Activated T-helper 2 cell treated with anti-CD3 and anti-CD28 coated beads, Interferon-gamma antibody, Interleukin-2, Interleukin-4, amounts not matched to agents 10 μg/mL and 5 μg/mL and 100 μg/mL, durations not matched to agents 14 hours and 24 hours and 36 hours (primary cell): Measurements from ENCODE around the gene GYG1. TPM values are rescaled to one million over a fixed set of nuclear protein-coding genes. Genes with fewer than 3 reads are reported as not detected.
"Not testable (repeated sequence)": the region's sequence is repeated elsewhere in the genome, so short reads cannot be mapped to it uniquely, and the experiment has no call there.

ENCODE experiments used
- DNase-seq: peaks from one replicate; pipeline ENCODE4 v3.0.0; 2021; ENCODE audit warnings: low spot score
- H3K27ac Mint-ChIP-seq: one replicate; pipeline ENCODE4 v1.8.0; 2021; ENCODE audit warnings: mixed read lengths
- H3K27me3 Mint-ChIP-seq: one replicate; pipeline ENCODE4 v1.8.0; 2021; ENCODE audit warnings: low read depth, mixed read lengths
- H3K36me3 Mint-ChIP-seq: one replicate; pipeline ENCODE4 v1.8.0; 2021; ENCODE audit warnings: low read depth, mixed read lengths
- H3K4me1 Mint-ChIP-seq: one replicate; pipeline ENCODE4 v1.8.0; 2021; ENCODE audit warnings: low read depth, mixed read lengths
- H3K4me3 Mint-ChIP-seq: one replicate; pipeline ENCODE4 v1.8.0; 2021; ENCODE audit warnings: low read depth, mild to moderate bottlenecking, moderate library complexity, mixed read lengths
- H3K9me3 Mint-ChIP-seq: one replicate; pipeline ENCODE4 v1.8.0; 2021; ENCODE audit warnings: mixed read lengths
- intact Hi-C: fragments of 100-400 bp; cut with micrococcal nuclease; formaldehyde crosslinking; loops from one replicate; pipeline ENCODE4 v1.15.1; 2023
- total RNA-seq: library from RNA; stranded (reverse); gene quantifications from 2 replicates; pipeline ENCODE4 v1.2.3, GENCODE V29; 2022

The GYG1 gene
- total RNA-seq, 1 donor from 2014 or later: 25.2 TPM

DNA sequence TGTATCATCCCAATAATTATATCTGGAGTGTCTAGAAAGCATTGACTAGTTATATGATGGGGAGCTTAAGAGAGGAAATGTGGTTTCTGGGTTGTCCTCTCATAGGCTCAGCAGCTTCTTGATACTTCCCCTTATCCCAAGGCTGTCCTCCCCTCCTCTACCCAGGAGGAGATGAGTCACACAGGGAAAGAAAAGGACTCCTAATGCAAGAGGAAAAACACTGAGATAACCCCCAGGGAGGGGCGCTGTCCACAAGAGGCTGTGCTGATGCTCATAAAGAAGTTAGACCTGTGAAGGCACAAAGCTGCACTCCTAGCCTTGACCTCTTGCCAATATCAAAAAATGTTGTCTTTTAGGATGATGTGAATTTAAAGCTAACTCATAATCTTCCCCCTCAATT, 28.8 kb upstream of the GYG1 start:
- Mint-ChIP-seq H3K27me3 (peaks cover 32% of the 10 kb centered on the region), H3K27ac (no peak overlapping the region), H3K36me3 (no peaks in the 10 kb centered on the region), H3K4me1 (peaks cover 3% of the 10 kb centered on the region), H3K4me3 (no peak overlapping the region), H3K9me3 (no peaks in the 10 kb centered on the region)
- intact Hi-C loops: no loop called here
- no peak for DNase-seq

DNA sequence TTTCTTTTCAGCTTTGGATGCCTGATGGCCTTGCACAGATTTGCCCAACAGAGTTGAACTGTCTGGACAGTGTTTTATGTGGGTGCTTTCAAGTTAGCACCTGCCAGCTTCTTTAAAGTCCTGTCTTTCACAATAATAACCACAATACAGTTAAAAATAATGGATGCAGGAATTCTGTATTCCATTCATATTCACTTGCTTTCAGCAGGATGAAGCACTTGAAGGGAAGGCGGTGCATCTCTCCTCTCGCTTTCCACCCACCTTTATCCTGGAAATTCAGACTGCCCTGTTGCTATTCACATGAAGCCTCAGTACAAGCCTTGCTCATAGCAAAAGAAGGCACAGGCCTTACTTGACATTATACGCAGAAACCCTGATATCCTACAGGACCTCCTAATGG, 26.5 kb upstream of the GYG1 start:
- no peaks in the 10 kb centered on the region for H3K4me1 Mint-ChIP-seq
- H3K4me3 Mint-ChIP-seq: no peak overlapping the region
- intact Hi-C loops: no loop called here
- DNase-seq: no peak
- no peaks in the 10 kb centered on the region for H3K36me3 Mint-ChIP-seq
- peaks cover 32% of the 10 kb centered on the region for H3K27me3 Mint-ChIP-seq
- H3K27ac Mint-ChIP-seq: no peak overlapping the region
- H3K9me3 Mint-ChIP-seq: no peaks in the 10 kb centered on the region

GRCh38 chr3:148968321-148968720, 23.0 kb upstream of the GYG1 start:
- no peak overlapping the region for H3K27ac Mint-ChIP-seq
- H3K9me3 Mint-ChIP-seq: no peaks in the 10 kb centered on the region
- H3K36me3 Mint-ChIP-seq: no peaks in the 10 kb centered on the region

DNA sequence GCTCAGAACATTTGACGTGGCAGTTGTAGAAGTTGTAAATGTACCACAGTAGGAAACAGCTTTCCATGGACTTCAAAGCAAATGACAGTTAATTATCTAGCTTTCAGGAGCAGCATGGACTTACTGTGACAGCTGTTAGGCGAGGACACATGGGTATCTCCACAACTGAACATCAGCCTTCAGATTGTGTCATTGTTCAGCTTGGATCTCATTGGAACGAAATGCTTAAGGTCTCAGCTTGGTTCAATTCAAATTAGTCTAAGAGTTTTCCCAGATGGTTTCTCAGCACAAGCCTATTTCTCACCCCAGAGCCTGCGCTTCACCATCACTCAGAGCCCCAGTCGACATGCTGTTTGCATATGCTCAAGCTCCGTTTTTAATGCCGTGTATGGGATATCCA, 21.1 kb upstream of the GYG1 start:
- Mint-ChIP-seq H3K27ac (no peak overlapping the region), H3K9me3 (no peaks in the 10 kb centered on the region), H3K4me3 (no peak overlapping the region), H3K36me3 (no peaks in the 10 kb centered on the region), H3K4me1 (peaks cover 6% of the 10 kb centered on the region), H3K27me3 (peaks cover 10% of the 10 kb centered on the region)
- intact Hi-C loops: no loop called here
- no peak for DNase-seq

More at GRCh38 chr3:148968321-148968720, 23.0 kb upstream of the GYG1 start:
- H3K4me1 Mint-ChIP-seq: no peaks in the 10 kb centered on the region
- H3K27me3 Mint-ChIP-seq: peaks cover 17% of the 10 kb centered on the region
- H3K4me3 Mint-ChIP-seq: no peak overlapping the region
- no peak for DNase-seq
- intact Hi-C loops: no loop called here

DNA sequence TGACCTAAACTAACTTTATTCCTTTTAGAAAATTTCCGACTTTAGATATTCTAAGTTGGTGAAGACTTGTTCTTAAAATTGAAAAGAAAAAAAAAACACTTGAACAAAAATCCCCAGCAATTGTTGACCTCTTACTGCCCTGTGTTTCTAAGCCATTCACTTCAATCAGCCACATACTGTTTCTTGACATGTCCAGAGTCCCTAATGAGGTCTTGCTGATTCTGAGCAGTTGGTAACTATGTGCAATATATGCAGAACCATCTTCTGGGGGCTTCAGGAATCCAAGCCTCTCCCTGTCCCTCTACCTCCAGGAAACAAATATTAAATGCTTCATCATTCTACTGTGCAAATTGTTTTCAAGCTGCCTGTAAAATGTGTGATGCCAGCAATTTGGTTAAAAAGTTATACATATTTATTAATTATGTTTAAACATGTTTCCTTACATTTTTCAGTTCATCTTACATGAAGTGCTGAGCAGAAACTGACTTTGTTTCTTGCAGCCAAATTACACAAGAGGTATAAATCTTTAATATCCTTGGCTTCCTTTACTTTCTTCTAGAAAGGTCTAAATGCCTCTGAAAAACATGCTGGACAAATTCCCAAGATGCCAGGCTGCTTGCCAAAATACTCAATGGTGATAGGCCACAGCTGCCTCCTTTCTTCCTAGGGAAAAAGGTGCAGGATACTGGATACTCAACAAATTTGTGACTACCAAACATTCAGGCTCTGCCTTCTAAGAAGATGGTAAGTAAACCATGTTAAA, 19.8 kb upstream of the GYG1 start:
- Mint-ChIP-seq H3K4me1 (peaks cover 6% of the 10 kb centered on the region), H3K9me3 (no peaks in the 10 kb centered on the region), H3K4me3 (no peak overlapping the region), H3K27ac (no peak overlapping the region), H3K27me3 (peaks cover 10% of the 10 kb centered on the region), H3K36me3 (no peaks in the 10 kb centered on the region)
- no peak for DNase-seq
- intact Hi-C loops: no loop called here

- peaks cover 6% of the 10 kb centered on the region for H3K4me1 Mint-ChIP-seq
- H3K36me3 Mint-ChIP-seq: no peaks in the 10 kb centered on the region
- peaks cover 3% of the 10 kb centered on the region for H3K9me3 Mint-ChIP-seq
- intact Hi-C loops: no loop called here
- peak overlapping the region; percentile 0 for H3K27ac Mint-ChIP-seq
- DNase-seq: no peak
- no peak overlapping the region for H3K4me3 Mint-ChIP-seq
- peaks cover 18% of the 10 kb centered on the region for H3K27me3 Mint-ChIP-seq
These were observed 16.6 kb upstream of the GYG1 start for GRCh38 chr3:148974726-148975125.

DNA sequence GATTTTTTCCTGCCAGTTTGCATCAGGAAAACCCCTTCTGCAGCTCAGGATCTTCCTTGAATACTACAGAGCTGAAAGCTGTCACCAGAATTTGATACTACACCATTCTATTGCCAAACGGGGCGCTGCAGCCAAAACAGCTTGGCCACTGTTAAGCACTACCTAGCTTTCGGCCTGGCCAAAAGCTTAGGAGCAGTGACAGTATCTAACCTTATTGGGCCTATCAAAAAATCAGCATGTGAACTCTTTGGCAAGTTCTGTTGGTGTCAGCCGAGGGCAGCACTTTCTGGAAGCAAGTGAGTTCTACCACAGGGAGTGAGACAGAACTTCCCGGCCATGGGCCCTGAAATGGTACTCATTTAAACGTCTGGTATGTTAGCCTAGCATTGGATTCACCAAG, 16.1 kb upstream of the GYG1 start:
- intact Hi-C loops: no loop called here
- no peak for DNase-seq
- Mint-ChIP-seq H3K27ac (no peak overlapping the region), H3K36me3 (no peaks in the 10 kb centered on the region), H3K27me3 (peaks cover 19% of the 10 kb centered on the region), H3K4me1 (peaks cover 6% of the 10 kb centered on the region), H3K4me3 (no peak overlapping the region), H3K9me3 (peaks cover 3% of the 10 kb centered on the region)

- DNase-seq: no peak
- Mint-ChIP-seq H3K27me3 (peaks cover 21% of the 10 kb centered on the region), H3K9me3 (peaks cover 3% of the 10 kb centered on the region), H3K4me1 (peaks cover 6% of the 10 kb centered on the region), H3K4me3 (no peak overlapping the region), H3K27ac (no peak overlapping the region), H3K36me3 (no peaks in the 10 kb centered on the region)
- intact Hi-C loops: no loop called here
These were observed 15.6 kb upstream of the GYG1 start for GRCh38 chr3:148975696-148976095.

- no peaks in the 10 kb centered on the region for H3K4me1 Mint-ChIP-seq
- H3K27me3 Mint-ChIP-seq: peaks cover 34% of the 10 kb centered on the region
- H3K4me3 Mint-ChIP-seq: no peak overlapping the region
- no peak for DNase-seq
- H3K36me3 Mint-ChIP-seq: no peaks in the 10 kb centered on the region
- peaks cover 3% of the 10 kb centered on the region for H3K9me3 Mint-ChIP-seq
- no peak overlapping the region for H3K27ac Mint-ChIP-seq
- intact Hi-C loops: no loop called here
These were observed 10.1 kb upstream of the GYG1 start for GRCh38 chr3:148981273-148981672.

DNA sequence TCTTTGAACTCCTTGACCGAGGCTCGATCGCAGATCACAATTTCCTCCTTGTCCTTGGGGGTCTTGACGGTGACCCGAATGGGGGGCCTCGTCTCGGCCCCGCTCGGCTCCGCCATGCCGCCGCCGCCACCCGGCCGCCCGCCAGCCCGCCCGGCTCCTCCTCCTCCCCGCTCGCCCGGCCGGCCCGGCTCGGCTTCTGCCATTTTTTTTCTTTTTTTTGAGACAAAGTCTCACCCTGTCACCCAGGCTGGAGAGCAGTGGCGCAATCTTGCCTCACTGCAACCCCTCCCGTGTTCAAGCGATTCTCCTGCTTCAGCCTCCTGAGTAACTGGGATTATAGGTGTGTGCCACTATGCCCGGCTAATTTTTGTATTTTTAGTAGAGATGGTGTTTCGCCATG, 3.8 kb upstream of the GYG1 start:
- H3K27ac Mint-ChIP-seq, H3K36me3 Mint-ChIP-seq, DNase-seq, H3K4me3 Mint-ChIP-seq, intact Hi-C loops, H3K9me3 Mint-ChIP-seq: not testable (repeated sequence)
- Mint-ChIP-seq H3K4me1 (peaks cover 15% of the 10 kb centered on the region), H3K27me3 (peaks cover 11% of the 10 kb centered on the region)

GRCh38 chr3:148990236-148990635, 1.1 kb upstream of the GYG1 start:
- peak overlapping the region; percentile 82 for H3K27ac Mint-ChIP-seq
- H3K36me3 Mint-ChIP-seq: peaks cover 10% of the 10 kb centered on the region
- no peaks in the 10 kb centered on the region for H3K9me3 Mint-ChIP-seq
- intact Hi-C loops: loop anchor here (2.0 to 5.0 kb wide), 3 partner anchors 19 to 257 kb away; no protein-coding TSS in a partner anchor
- peak overlapping the region; percentile 82 for H3K4me3 Mint-ChIP-seq
- H3K4me1 Mint-ChIP-seq: peaks cover 26% of the 10 kb centered on the region
- no peak for DNase-seq
- H3K27me3 Mint-ChIP-seq: no peaks in the 10 kb centered on the region

- H3K36me3 Mint-ChIP-seq: peaks cover 29% of the 10 kb centered on the region
- peak overlapping the region; percentile 80 for H3K4me3 Mint-ChIP-seq
- no peaks in the 10 kb centered on the region for H3K9me3 Mint-ChIP-seq
- H3K27ac Mint-ChIP-seq: peak overlapping the region; percentile 68
- no peaks in the 10 kb centered on the region for H3K27me3 Mint-ChIP-seq
- no peak for DNase-seq
- H3K4me1 Mint-ChIP-seq: peaks cover 26% of the 10 kb centered on the region
- intact Hi-C loops: loop anchor here (5.0 kb wide), 1 partner anchor 255 kb away; no protein-coding TSS in a partner anchor
These were observed 791 bp downstream of the GYG1 start for GRCh38 chr3:148992027-148992634.

DNA sequence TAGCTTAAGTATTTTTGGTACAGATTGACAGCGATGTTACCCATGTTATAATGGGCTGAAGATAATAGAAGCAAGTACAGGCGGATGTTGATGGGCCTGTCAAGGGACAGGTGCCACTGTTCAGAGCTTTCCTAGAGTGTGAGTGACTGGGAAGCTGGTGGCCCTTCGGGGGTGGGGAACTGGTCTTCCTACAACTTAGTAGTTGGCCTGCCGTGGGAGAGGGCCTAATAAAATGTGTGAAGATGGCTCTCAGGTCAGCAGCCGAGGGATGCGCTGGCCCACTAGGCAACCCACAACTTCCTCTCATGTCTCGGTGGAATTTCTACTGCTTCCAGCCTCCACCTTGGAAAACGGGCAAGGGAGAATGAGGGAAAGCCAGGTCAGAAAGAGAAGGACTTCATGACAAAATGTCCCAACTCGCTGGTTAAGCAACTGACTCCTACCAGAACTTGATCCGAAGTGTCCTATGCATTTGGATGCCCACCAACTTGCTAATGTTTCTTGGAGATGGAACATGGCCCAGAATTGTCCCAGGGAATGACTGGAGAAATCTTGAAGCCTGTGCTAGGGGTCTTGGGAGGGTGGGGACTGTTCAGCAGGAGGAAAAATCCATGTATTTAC, 1.4 kb downstream of the GYG1 start:
- peak overlapping the region; percentile 39 for H3K27ac Mint-ChIP-seq
- H3K36me3 Mint-ChIP-seq: peaks cover 34% of the 10 kb centered on the region
- H3K9me3 Mint-ChIP-seq: no peaks in the 10 kb centered on the region
- H3K27me3 Mint-ChIP-seq: no peaks in the 10 kb centered on the region
- peak overlapping the region; percentile 80 for H3K4me3 Mint-ChIP-seq
- DNase-seq: no peak
- peaks cover 29% of the 10 kb centered on the region for H3K4me1 Mint-ChIP-seq
- intact Hi-C loops: loop anchor here (5.0 kb wide), 1 partner anchor 255 kb away; no protein-coding TSS in a partner anchor
